K562 (cell line): ENCODE data around the gene OR2AJ1. TPM values are rescaled to one million over a fixed set of nuclear protein-coding genes. Genes with fewer than 3 reads are reported as not detected.

Experiments
- FOXJ2 ChIP-seq: fragments of 200-800 bp; sonication (Bioruptor generic); IDR thresholded peaks from 2 replicates; pipeline ENCODE4 v1.6.1; 2016; ENCODE audit warnings: missing genetic modification characterization, missing compliant biosample characterization
- HMG20A ChIP-seq: fragments of 450-650 bp; formaldehyde crosslinking; conservative IDR thresholded peaks from 2 replicates; pipeline ENCODE4 v1.4.0; 2020; ENCODE audit warnings: mild to moderate bottlenecking, mixed read lengths
- MAFF ChIP-seq: IDR thresholded peaks from 2 replicates; pipeline ENCODE4 v1.6.1; 2012; ENCODE audit warnings: low read length, improper control_type of control experiment
- MEF2D ChIP-seq: conservative IDR thresholded peaks from 2 replicates; pipeline ENCODE4 v1.6.1; 2016; ENCODE audit warnings: low read depth, missing genetic modification characterization, missing compliant biosample characterization
- polyA plus RNA-seq, 8 experiments: library from polyadenylated mRNA; depleted of rRNA in 4 of 8; stranded (reverse) in 5 of 8; unstranded in 3 of 8; fragments of >200 nt; fragmentation: Nextera tagmentation in 2 of 8; fragmentation: Illumina TruSeq in 1 of 8; extraction: Ambion mirVana in 2 of 8; extraction: Trizol in 1 of 8; gene quantifications; 2 replicates each; pipeline versions ENCODE4 v1.2.1 to v1.2.3, GENCODE V29; 2011 to 2014; ENCODE audit warnings: inconsistent platforms in 1 of 8, missing spikeins in 1 of 8
- total RNA-seq, 7 experiments: library from RNA; depleted of rRNA in 6 of 7; stranded (reverse); fragments of >200 nt in 6 of 7; fragmentation: Illumina TruSeq in 2 of 7; extraction: Trizol in 2 of 7; gene quantifications; 2 replicates each; pipeline versions ENCODE4 v1.2.1 to v1.2.3, GENCODE V29; 2011 to 2021; ENCODE audit warnings: low replicate concordance in 1 of 7
- TF ChIP-seq, protein P1 (sequence below): fragments of 450-650 bp; formaldehyde crosslinking; IDR thresholded peaks from 2 replicates; pipeline ENCODE4 v1.4.0; 2020; ENCODE audit warnings: mild to moderate bottlenecking, mixed read lengths
- TF ChIP-seq, protein P2 (sequence below): fragments of 250-450 bp; sonication (Bioruptor Pico); IDR thresholded peaks from 2 replicates; pipeline ENCODE4 v1.6.1; 2021; ENCODE audit warnings: mild to moderate bottlenecking
- TF ChIP-seq, protein P3 (sequence below), 2 experiments: fragments of 450-650 bp; conservative IDR thresholded peaks; 2 replicates each; pipeline ENCODE4 v1.6.1; 2017; ENCODE audit warnings: mild to moderate bottlenecking in 2 of 2, moderate library complexity in 2 of 2

Gene OR2AJ1
- total and polyA plus RNA-seq, 9 of the 15 experiments (the other 6 are each of a cell fraction or from before 2014, with no cell fraction given) = not detected

DNA sequence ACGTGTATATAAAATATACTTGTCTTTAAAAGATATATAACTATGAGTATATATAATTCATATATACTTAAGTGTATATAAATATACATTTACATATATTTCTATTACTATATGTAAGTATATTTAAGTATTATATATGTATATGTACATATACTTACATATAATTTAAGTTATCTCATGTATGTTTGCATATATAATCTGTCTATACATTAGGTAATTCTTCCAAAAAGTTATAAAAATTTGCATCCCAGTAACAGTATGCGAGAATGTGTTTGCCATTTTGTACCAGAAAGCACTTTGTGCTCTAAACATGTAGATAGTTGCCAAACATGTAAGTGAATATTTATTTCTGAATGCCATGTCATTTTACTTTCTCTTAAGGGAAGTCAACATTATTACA, 40.2 kb downstream of the OR2AJ1 start, which contains the start of gene OR2AK2 (continued):
- TF ChIP-seq, protein P1, sequence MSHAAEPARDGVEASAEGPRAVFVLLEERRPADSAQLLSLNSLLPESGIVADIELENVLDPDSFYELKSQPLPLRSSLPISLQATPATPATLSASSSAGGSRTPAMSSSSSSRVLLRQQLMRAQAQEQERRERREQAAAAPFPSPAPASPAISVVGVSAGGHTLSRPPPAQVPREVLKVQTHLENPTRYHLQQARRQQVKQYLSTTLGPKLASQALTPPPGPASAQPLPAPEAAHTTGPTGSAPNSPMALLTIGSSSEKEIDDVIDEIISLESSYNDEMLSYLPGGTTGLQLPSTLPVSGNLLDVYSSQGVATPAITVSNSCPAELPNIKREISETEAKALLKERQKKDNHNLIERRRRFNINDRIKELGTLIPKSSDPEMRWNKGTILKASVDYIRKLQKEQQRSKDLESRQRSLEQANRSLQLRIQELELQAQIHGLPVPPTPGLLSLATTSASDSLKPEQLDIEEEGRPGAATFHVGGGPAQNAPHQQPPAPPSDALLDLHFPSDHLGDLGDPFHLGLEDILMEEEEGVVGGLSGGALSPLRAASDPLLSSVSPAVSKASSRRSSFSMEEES (CRISPR knock-in tag) = no peak
- no peak for TF ChIP-seq HMG20A (CRISPR knock-in tag)
- TF ChIP-seq, protein P2, sequence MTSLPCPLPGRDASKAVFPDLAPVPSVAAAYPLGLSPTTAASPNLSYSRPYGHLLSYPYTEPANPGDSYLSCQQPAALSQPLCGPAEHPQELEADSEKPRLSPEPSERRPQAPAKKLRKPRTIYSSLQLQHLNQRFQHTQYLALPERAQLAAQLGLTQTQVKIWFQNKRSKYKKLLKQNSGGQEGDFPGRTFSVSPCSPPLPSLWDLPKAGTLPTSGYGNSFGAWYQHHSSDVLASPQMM (CRISPR knock-in tag) = no peak
- no peak for TF ChIP-seq MEF2D (tag)
- no peak for TF ChIP-seq FOXJ2 (tag)
- TF ChIP-seq MAFF = no peak
- TF ChIP-seq, protein P3, sequence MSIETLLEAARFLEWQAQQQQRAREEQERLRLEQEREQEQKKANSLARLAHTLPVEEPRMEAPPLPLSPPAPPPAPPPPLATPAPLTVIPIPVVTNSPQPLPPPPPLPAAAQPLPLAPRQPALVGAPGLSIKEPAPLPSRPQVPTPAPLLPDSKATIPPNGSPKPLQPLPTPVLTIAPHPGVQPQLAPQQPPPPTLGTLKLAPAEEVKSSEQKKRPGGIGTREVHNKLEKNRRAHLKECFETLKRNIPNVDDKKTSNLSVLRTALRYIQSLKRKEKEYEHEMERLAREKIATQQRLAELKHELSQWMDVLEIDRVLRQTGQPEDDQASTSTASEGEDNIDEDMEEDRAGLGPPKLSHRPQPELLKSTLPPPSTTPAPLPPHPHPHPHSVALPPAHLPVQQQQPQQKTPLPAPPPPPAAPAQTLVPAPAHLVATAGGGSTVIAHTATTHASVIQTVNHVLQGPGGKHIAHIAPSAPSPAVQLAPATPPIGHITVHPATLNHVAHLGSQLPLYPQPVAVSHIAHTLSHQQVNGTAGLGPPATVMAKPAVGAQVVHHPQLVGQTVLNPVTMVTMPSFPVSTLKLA (conservative IDR thresholded peaks at IDR 0.05) = no peak
